ENCODE measurements around the gene MGRN1. TPM values are rescaled to one million over a fixed set of nuclear protein-coding genes. Genes with fewer than 3 reads are reported as not detected.

The MGRN1 gene
- total and polyA plus RNA-seq, 2 donors (not counting 3 experiments of a cell fraction or from before 2014, with no cell fraction given), result 15.6 to 73.0 TPM

GRCh38 chr16:4686497-4687210, 62.0 kb downstream of the MGRN1 start:
- H3K4me2 ChIP-seq (ENCODE audit: insufficient read depth, low read length), result no peak overlapping the region
- POLR2A ChIA-PET, result no interaction called here
- no peak for TF ChIP-seq CTCF (IDR thresholded peaks at IDR 0.05; ENCODE audit: extremely low read depth in 1 of 2, insufficient read depth in 1 of 2, low read depth in 1 of 2, low read length in 2 of 2)
- TF ChIP-seq EZH2 (IDR thresholded peaks at IDR 0.05; ENCODE audit: borderline replicate concordance, low read depth, low read length, severe bottlenecking), result no peak
- no peak for TF ChIP-seq GATA2 (IDR thresholded peaks at IDR 0.05; ENCODE audit: insufficient read depth, insufficient read length, low read depth, low read length)
- no peak for TF ChIP-seq POLR2A (IDR thresholded peaks at IDR 0.05; ENCODE audit: low read depth, low read length)
- TF ChIP-seq FOS (IDR thresholded peaks at IDR 0.05; ENCODE audit: borderline replicate concordance, insufficient read depth, low read length), result no peak
- TF ChIP-seq MAX (IDR thresholded peaks at IDR 0.05; ENCODE audit: insufficient read depth, insufficient read length), result no peak
- no peak for TF ChIP-seq JUN (IDR thresholded peaks at IDR 0.05; ENCODE audit: borderline replicate concordance, insufficient read depth, insufficient read length, low read depth)
- TF ChIP-seq MYC (IDR thresholded peaks at IDR 0.05; ENCODE audit: low read depth, low read length), result no peak
- no peak for TF ChIP-seq POLR2AphosphoS5 (IDR thresholded peaks at IDR 0.05; ENCODE audit: insufficient read depth, low read depth, low read length)
- no peaks in the 10 kb centered on the region for H3K79me2 ChIP-seq (ENCODE audit: control insufficient read depth, insufficient read depth, low read length)
- no peaks in the 10 kb centered on the region for H3K4me1 ChIP-seq (ENCODE audit: control insufficient read depth, extremely low read depth, insufficient read depth, low read length)
- no peaks in the 10 kb centered on the region for H3K27me3 ChIP-seq (ENCODE audit: control insufficient read depth in 2 of 2, insufficient read depth in 2 of 2, low read length in 2 of 2)
- no peak overlapping the region for H3K4me3 ChIP-seq (replicated peaks in 1 of 3; ENCODE audit: insufficient read depth in 1 of 3, low read depth in 1 of 3, low read length in 3 of 3)
- H3K9me3 ChIP-seq (replicated peaks; ENCODE audit: control insufficient read depth, insufficient read depth, low read length), result no peaks in the 10 kb centered on the region
- CTCF ChIA-PET, result interaction anchor here (1.5 kb wide), 1 partner anchor 10 kb away, joined by 3 read pairs; no protein-coding TSS in a partner anchor
- intact Hi-C loops (cut with micrococcal nuclease), result no loop called here
- FAIRE-seq, result no peak
- H2AFZ ChIP-seq (ENCODE audit: low read depth, low read length), result no peak overlapping the region
- H4K20me1 ChIP-seq (replicated peaks; ENCODE audit: control insufficient read depth, extremely low read depth, insufficient read depth, low read length), result no peaks in the 10 kb centered on the region
- no peak for DNase-seq (ENCODE audit: low read depth, low spot score)
- dilution Hi-C loops (cut with MboI; ENCODE audit: extremely low pct_ligation_motif_present, low sequenced_read_pairs), result no loop called here
- BruUV-seq (replicated peaks), result no TSS peak
- H3K9ac ChIP-seq (replicated peaks; ENCODE audit: extremely low read depth, insufficient read depth, low read length), result no peak overlapping the region
- H3K9me1 ChIP-seq (replicated peaks; ENCODE audit: control insufficient read depth, extremely low read depth, insufficient read depth, low read length), result no peaks in the 10 kb centered on the region
- H3K36me3 ChIP-seq (ENCODE audit: control insufficient read depth in 2 of 2, extremely low read depth in 1 of 2, insufficient read depth in 2 of 2, low read length in 2 of 2), result peaks cover 4 to 50% of the 10 kb centered on the region in 2 experiments
- H3K27ac ChIP-seq (ENCODE audit: insufficient read depth, low read depth, low read length), result no peak overlapping the region

All from endothelial cell of umbilical vein (primary cell).